SK-N-SH treated with all-trans-retinoic acid at 6 μM for 48 hours (cell line): ENCODE data around the gene SYCP2L.

Source experiments
- BACH2 ChIP-seq: fragments of 250-450 bp; sonication (Bioruptor Pico); IDR thresholded peaks from 2 replicates; pipeline ENCODE4 v1.9.0; 2021; ENCODE audit warnings: mild to moderate bottlenecking, borderline replicate concordance
- ESRRG ChIP-seq: fragments of 250-450 bp; sonication (Bioruptor Pico); IDR thresholded peaks from 2 replicates; pipeline ENCODE4 v1.6.1; 2021; ENCODE audit warnings: mild to moderate bottlenecking
- ISL1 ChIP-seq: fragments of 250-450 bp; sonication (Bioruptor Pico); IDR thresholded peaks from 2 replicates; pipeline ENCODE4 v2.1.2; 2022; ENCODE audit warnings: mild to moderate bottlenecking, moderate library complexity
- RARB ChIP-seq: fragments of 250-450 bp; sonication (Bioruptor Pico); IDR thresholded peaks from 2 replicates; pipeline ENCODE4 v1.8.0; 2021; ENCODE audit warnings: mild to moderate bottlenecking, moderate library complexity
- SNAI2 ChIP-seq: fragments of 250-450 bp; sonication (Bioruptor Pico); IDR thresholded peaks from 2 replicates; pipeline ENCODE4 v1.5.0; 2020; ENCODE audit warnings: mild to moderate bottlenecking, moderate library complexity
- TCF4 ChIP-seq: fragments of 250-450 bp; sonication (Bioruptor Pico); IDR thresholded peaks from 2 replicates; pipeline ENCODE4 v1.8.0; 2021; ENCODE audit warnings: mild to moderate bottlenecking, moderate library complexity, borderline replicate concordance
- ZFP3 ChIP-seq: fragments of 250-450 bp; sonication (Bioruptor Pico); IDR thresholded peaks from 2 replicates; pipeline ENCODE4 v1.5.0; 2020; ENCODE audit warnings: mild to moderate bottlenecking, moderate library complexity
- ZFP30 ChIP-seq: fragments of 450-650 bp; formaldehyde crosslinking; IDR thresholded peaks from 2 replicates; pipeline ENCODE4 v1.5.0; 2022; ENCODE audit warnings: mild to moderate bottlenecking, moderate library complexity
- ZNF70 ChIP-seq: fragments of 450-650 bp; formaldehyde crosslinking; IDR thresholded peaks from 2 replicates; pipeline ENCODE4 v1.5.0; 2020; ENCODE audit warnings: mild to moderate bottlenecking, moderate library complexity
- ZNF8 ChIP-seq: fragments of 450-650 bp; formaldehyde crosslinking; IDR thresholded peaks from 2 replicates; pipeline ENCODE4 v1.5.0; 2020; ENCODE audit warnings: mild to moderate bottlenecking, moderate library complexity
- TF ChIP-seq, protein P1 (sequence below): fragments of 250-450 bp; sonication (Bioruptor Pico); IDR thresholded peaks from 2 replicates; pipeline ENCODE4 v1.8.0; 2020; ENCODE audit warnings: mild to moderate bottlenecking, moderate library complexity, borderline replicate concordance

DNA sequence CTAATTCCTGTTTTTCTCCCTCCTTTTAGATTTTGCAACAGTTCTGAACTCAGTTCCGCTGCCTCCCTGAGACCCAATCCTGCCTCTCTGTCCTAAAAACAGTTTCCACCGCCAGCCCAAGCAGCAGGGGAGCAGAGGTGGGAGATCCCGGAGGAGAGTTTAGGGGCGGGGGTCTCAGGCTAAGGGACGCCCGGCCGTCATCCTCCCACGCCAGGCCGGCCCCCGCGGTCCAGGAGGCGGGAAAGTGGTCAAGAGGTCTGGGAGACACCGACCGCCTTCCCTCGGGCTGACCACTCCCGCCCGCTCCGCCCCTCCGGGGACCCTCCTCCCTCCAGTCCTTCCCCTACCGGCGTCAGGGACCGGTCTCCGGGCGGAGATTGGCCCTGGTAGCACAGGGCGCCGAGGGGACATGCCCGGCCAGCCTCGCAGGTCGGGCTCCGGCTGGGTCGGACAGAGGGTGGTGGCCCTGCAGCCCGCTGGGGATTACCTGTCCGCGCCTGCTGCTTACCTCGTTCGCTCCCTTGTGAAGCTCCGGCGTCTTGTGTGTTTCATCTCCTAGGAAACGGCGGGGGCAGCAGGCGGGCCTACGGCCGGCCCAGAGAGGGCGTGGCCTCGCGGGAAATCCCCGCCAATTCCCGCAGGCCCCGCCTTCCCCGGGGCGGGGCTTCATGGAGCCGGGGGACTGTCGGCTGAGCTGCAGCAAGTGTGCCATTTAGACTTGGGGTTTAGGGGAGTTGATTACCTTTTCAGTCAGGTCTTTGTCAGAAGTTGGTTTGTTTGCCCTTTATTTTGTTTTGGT, 48.7 kb upstream of the SYCP2L start, which contains the start of gene MAK:
- TF ChIP-seq ZNF8 (CRISPR knock-in tag) (no peak), ESRRG (no peak), ZFP3 (CRISPR knock-in tag) (no peak), BACH2 (no peak), ZNF70 (no peak), RARB (CRISPR knock-in tag) (no peak), TCF4 (CRISPR knock-in tag) (no peak), ZFP30 (CRISPR knock-in tag) (no peak), ISL1 (no peak), SNAI2 (CRISPR knock-in tag) (no peak)
- TF ChIP-seq, protein P1, sequence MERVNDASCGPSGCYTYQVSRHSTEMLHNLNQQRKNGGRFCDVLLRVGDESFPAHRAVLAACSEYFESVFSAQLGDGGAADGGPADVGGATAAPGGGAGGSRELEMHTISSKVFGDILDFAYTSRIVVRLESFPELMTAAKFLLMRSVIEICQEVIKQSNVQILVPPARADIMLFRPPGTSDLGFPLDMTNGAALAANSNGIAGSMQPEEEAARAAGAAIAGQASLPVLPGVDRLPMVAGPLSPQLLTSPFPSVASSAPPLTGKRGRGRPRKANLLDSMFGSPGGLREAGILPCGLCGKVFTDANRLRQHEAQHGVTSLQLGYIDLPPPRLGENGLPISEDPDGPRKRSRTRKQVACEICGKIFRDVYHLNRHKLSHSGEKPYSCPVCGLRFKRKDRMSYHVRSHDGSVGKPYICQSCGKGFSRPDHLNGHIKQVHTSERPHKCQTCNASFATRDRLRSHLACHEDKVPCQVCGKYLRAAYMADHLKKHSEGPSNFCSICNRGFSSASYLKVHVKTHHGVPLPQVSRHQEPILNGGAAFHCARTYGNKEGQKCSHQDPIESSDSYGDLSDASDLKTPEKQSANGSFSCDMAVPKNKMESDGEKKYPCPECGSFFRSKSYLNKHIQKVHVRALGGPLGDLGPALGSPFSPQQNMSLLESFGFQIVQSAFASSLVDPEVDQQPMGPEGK (CRISPR knock-in tag), result no peak
